Mesenchymal stem cell (in vitro differentiated cells and primary cell): ENCODE results near the gene SPINK8.
A peak's percentile ranks its signal among the peaks of the same experiment; 100 is the strongest.

Experiments
- DNase-seq: peaks from one replicate; pipeline ENCODE4 v3.0.0-alpha.2; 2013
- H2AFZ ChIP-seq: one replicate; pipeline ENCODE4 v1.6.1; 2013; ENCODE audit warnings: low read depth, mild to moderate bottlenecking, control low read depth, inconsistent platforms, low read length, moderate library complexity
- H2AK5ac ChIP-seq: 2 replicates; pipeline ENCODE4 v1.6.1; 2013; ENCODE audit warnings: low read length, moderate library complexity, mild to moderate bottlenecking, inconsistent platforms; ENCODE audit not compliant: severe bottlenecking
- H2BK120ac ChIP-seq: one replicate; pipeline ENCODE4 v1.6.1; 2013; ENCODE audit warnings: low read depth, mild to moderate bottlenecking, inconsistent platforms, low read length, moderate library complexity
- H2BK12ac ChIP-seq, 2 experiments: one replicate each; pipeline ENCODE4 v1.6.1; 2013; ENCODE audit warnings: inconsistent platforms in 2 of 2, low read length in 2 of 2, mild to moderate bottlenecking in 2 of 2, moderate library complexity in 2 of 2, control low read depth in 1 of 2
- H2BK15ac ChIP-seq: one replicate; pipeline ENCODE4 v1.6.1; 2013; ENCODE audit warnings: mild to moderate bottlenecking, low read depth, inconsistent platforms; ENCODE audit not compliant: poor library complexity, severe bottlenecking
- H2BK5ac ChIP-seq: 2 replicates; pipeline ENCODE4 v1.6.1; 2013; ENCODE audit warnings: low read depth, mild to moderate bottlenecking, low read length, control low read depth, inconsistent platforms; ENCODE audit not compliant: poor library complexity, severe bottlenecking
- H3K14ac ChIP-seq, 2 experiments: one replicate each; pipeline ENCODE4 v1.6.1; 2013; ENCODE audit warnings: inconsistent platforms in 2 of 2, low read length in 2 of 2, control low read depth in 1 of 2, mild to moderate bottlenecking in 1 of 2, moderate library complexity in 1 of 2
- H3K18ac ChIP-seq, 2 experiments: one replicate each; pipeline ENCODE4 v1.6.1; 2013; ENCODE audit warnings: inconsistent platforms in 2 of 2, low read length in 2 of 2, control low read depth in 1 of 2, low read depth in 1 of 2, mild to moderate bottlenecking in 1 of 2
- H3K23ac ChIP-seq, 2 experiments: one replicate each; pipeline ENCODE4 v1.6.1; 2013; ENCODE audit warnings: inconsistent platforms in 2 of 2, low read length in 2 of 2, mild to moderate bottlenecking in 2 of 2, moderate library complexity in 2 of 2, control low read depth in 1 of 2
- H3K27ac ChIP-seq: 2 replicates; pipeline ENCODE4 v1.5.1; 2013; ENCODE audit warnings: mild to moderate bottlenecking, moderate library complexity, low read length, control low read depth, inconsistent platforms; ENCODE audit not compliant: poor library complexity, severe bottlenecking
- H3K27me3 ChIP-seq, 2 experiments: 2 replicates each; pipeline versions ENCODE4 v1.6.1 to v1.7.0; 2013; ENCODE audit warnings: low read length in 2 of 2, mild to moderate bottlenecking in 2 of 2, moderate library complexity in 2 of 2, control low read depth in 1 of 2, inconsistent platforms in 1 of 2; ENCODE audit not compliant: control insufficient read depth in 1 of 2, insufficient read depth in 1 of 2
- H3K36me3 ChIP-seq, 2 experiments: 2 replicates each; pipeline versions ENCODE4 v1.6.1 to v1.7.0; 2013; ENCODE audit warnings: low read length in 2 of 2, control low read depth in 1 of 2, inconsistent platforms in 1 of 2, low read depth in 1 of 2, mild to moderate bottlenecking in 1 of 2; ENCODE audit not compliant: insufficient read depth in 2 of 2, control insufficient read depth in 1 of 2
- H3K4ac ChIP-seq, 2 experiments: one replicate each; pipeline ENCODE4 v1.6.1; 2013; ENCODE audit warnings: inconsistent platforms in 2 of 2, low read length in 2 of 2, mild to moderate bottlenecking in 2 of 2, moderate library complexity in 2 of 2, control low read depth in 1 of 2, low read depth in 1 of 2
- H3K4me1 ChIP-seq: 2 replicates; pipeline ENCODE4 v1.6.1; 2013; ENCODE audit warnings: low read depth, low read length, control low read depth; ENCODE audit not compliant: control insufficient read depth, insufficient read depth
- H3K4me2 ChIP-seq: 2 replicates; pipeline ENCODE4 v1.6.1; 2013; ENCODE audit warnings: low read length, mild to moderate bottlenecking, inconsistent platforms; ENCODE audit not compliant: poor library complexity, severe bottlenecking
- H3K4me3 ChIP-seq, 2 experiments: 2 replicates each; pipeline versions ENCODE4 v1.5.1 to v1.7.0; 2013; ENCODE audit warnings: low read length in 2 of 2, mild to moderate bottlenecking in 2 of 2, control low read depth in 1 of 2, low read depth in 1 of 2; ENCODE audit not compliant: insufficient read depth in 1 of 2
- H3K79me1 ChIP-seq: replicated peaks from 2 replicates; pipeline ENCODE4 v1.6.1; 2013; ENCODE audit warnings: mild to moderate bottlenecking, control low read depth, low read length, inconsistent platforms; ENCODE audit not compliant: poor library complexity, severe bottlenecking
- H3K9ac ChIP-seq: 2 replicates; pipeline ENCODE4 v1.7.0; 2013; ENCODE audit warnings: mild to moderate bottlenecking, low read length, moderate library complexity
- H3K9me3 ChIP-seq: 2 replicates; pipeline ENCODE4 v1.7.0; 2013; ENCODE audit warnings: mild to moderate bottlenecking, low read length; ENCODE audit not compliant: control insufficient read depth
- H4K8ac ChIP-seq: one replicate; pipeline ENCODE4 v1.6.1; 2013; ENCODE audit warnings: inconsistent platforms, mild to moderate bottlenecking, low read length, moderate library complexity
- H4K91ac ChIP-seq: one replicate; pipeline ENCODE4 v1.6.1; 2013; ENCODE audit warnings: mild to moderate bottlenecking, low read length, inconsistent platforms
- WGBS: methylation state at CpG from one replicate; pipeline ENCODE4 v1.1.7; 2013; ENCODE audit warnings: mixed read lengths; 5-methylcytosine and 5-hydroxymethylcytosine counted together

Gene SPINK8

DNA sequence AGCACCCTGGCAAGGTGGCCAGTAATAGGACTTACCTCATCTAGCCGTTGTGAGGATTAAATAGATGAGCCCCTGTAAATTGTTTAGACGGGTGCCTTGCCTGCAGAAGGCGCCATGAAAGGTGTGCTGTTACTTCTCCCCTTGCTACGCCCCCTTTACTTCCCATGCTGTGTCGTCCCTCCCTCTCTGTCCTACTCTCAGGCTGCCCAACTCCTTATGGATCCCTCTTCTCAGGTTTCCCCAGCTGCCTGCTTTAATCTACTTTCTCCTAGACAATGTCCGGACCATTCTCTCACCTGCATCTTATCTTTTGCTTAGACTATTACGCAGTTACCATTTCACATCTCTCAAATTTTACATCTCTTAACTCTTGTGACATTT, 36.9 kb upstream of the SPINK8 start:
- no peaks in the 10 kb centered on the region for H3K79me1 ChIP-seq
- H2AFZ ChIP-seq: no peak overlapping the region
- H3K36me3 ChIP-seq: no peaks in the 10 kb centered on the region
- H4K8ac ChIP-seq: no peak overlapping the region
- H3K9ac ChIP-seq: no peak overlapping the region
- H2BK120ac ChIP-seq: no peak overlapping the region
- H3K4ac ChIP-seq: no peak overlapping the region
- no peak overlapping the region for H4K91ac ChIP-seq
- peaks cover 1% of the 10 kb centered on the region for H3K4me1 ChIP-seq
- H3K14ac ChIP-seq: no peak overlapping the region
- no peak for DNase-seq
- H2BK5ac ChIP-seq: no peak overlapping the region
- WGBS: 78% methylated on average over 7 of the region's 7 CpGs
- H2BK12ac ChIP-seq: no peak overlapping the region
- H3K27ac ChIP-seq: no peak overlapping the region
- H3K4me3 ChIP-seq: no peak overlapping the region
- no peak overlapping the region for H3K4me2 ChIP-seq
- no peak overlapping the region for H2BK15ac ChIP-seq
- peaks cover 10 to 27% of the 10 kb centered on the region in 2 experiments for H3K27me3 ChIP-seq
- H2AK5ac ChIP-seq: no peak overlapping the region
- no peaks in the 10 kb centered on the region for H3K9me3 ChIP-seq
- no peak overlapping the region for H3K23ac ChIP-seq
- no peak overlapping the region for H3K18ac ChIP-seq

DNA sequence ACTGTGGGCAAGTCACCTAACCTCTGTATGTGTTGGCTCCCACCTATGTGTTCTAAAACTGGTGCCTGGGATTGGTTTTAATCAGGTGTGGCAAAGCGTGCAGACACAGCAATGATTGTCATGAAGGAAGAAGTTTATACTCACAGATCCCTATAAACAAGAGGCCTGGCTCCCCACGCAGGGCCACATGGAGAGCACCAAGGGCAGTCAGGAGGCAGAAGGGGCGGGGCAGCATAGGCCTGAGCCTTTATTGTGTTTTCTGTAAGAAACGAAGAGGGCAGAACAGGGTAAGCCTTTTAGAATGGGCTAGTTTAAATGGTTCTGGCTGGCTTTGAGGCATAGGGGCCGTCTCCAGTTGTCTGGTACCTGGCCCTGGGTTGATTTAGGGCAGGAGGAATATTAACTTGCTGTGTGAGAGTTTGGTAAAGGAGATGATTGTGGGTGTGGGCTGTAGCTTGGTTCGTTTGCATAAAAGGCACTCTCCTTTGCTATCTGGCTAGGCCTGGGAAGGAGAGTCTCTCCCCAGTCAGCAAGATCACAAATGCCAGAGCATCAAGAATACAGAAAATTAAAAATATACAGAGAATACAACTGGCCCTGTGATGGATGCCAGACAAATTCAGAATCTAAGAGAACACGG, 36.4 kb upstream of the SPINK8 start:
- no peak overlapping the region for H3K4me3 ChIP-seq
- H3K4ac ChIP-seq: no peak overlapping the region
- 45% methylated on average over 6 of the region's 7 CpGs for WGBS
- H3K27me3 ChIP-seq: peaks cover 10 to 27% of the 10 kb centered on the region in 2 experiments
- no peak overlapping the region for H3K27ac ChIP-seq
- no peak overlapping the region for H2AK5ac ChIP-seq
- no peak overlapping the region for H2BK120ac ChIP-seq
- H2BK5ac ChIP-seq: no peak overlapping the region
- DNase-seq: no peak
- H2BK12ac ChIP-seq: no peak overlapping the region
- no peak overlapping the region for H4K91ac ChIP-seq
- peaks cover 1% of the 10 kb centered on the region for H3K4me1 ChIP-seq
- no peaks in the 10 kb centered on the region for H3K79me1 ChIP-seq
- no peaks in the 10 kb centered on the region for H3K36me3 ChIP-seq
- H3K14ac ChIP-seq: no peak overlapping the region
- H3K23ac ChIP-seq: no peak overlapping the region
- no peaks in the 10 kb centered on the region for H3K9me3 ChIP-seq
- H2AFZ ChIP-seq: no peak overlapping the region
- H3K4me2 ChIP-seq: no peak overlapping the region
- no peak overlapping the region for H3K18ac ChIP-seq
- peak overlapping the region; percentile 57 for H2BK15ac ChIP-seq
- H4K8ac ChIP-seq: no peak overlapping the region
- no peak overlapping the region for H3K9ac ChIP-seq

DNA sequence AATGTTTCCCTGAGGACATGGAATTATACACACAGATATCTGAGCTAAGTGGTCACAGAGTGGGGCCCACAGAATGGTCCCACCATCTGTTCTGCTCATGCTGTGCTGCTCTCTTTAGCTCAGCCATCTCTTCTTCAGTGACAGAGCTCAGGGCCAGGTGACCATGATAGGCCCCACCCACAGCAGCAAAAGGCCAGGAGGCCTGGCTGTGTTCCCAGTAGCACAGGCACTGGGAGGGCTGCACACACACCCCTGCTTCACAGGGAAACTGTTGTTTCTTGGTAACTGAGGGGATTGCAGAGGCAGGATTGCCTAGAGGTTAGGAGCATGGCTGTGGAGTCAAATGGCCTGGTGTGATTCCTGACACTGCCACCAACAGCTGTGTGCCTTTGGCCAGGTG, 33.7 kb upstream of the SPINK8 start:
- Histone ChIP-seq H3K27me3 (peaks cover 4 to 11% of the 10 kb centered on the region in 2 experiments), H3K4me1 (peaks cover 1% of the 10 kb centered on the region), H2BK15ac (no peak overlapping the region), H4K91ac (no peak overlapping the region), H3K14ac (no peak overlapping the region), H3K18ac (no peak overlapping the region), H2BK120ac (no peak overlapping the region), H3K4ac (no peak overlapping the region), H3K4me3 (no peak overlapping the region), H3K4me2 (no peak overlapping the region), H3K79me1 (no peaks in the 10 kb centered on the region), H2AK5ac (no peak overlapping the region), H3K23ac (peak overlapping the region in 1 of 2 experiments; percentile 81), H2BK12ac (no peak overlapping the region), H2AFZ (no peak overlapping the region), H3K27ac (no peak overlapping the region), H4K8ac (no peak overlapping the region), H3K36me3 (no peaks in the 10 kb centered on the region), H3K9me3 (peaks cover 4% of the 10 kb centered on the region), H2BK5ac (no peak overlapping the region), H3K9ac (no peak overlapping the region)
- no peak for DNase-seq

DNA sequence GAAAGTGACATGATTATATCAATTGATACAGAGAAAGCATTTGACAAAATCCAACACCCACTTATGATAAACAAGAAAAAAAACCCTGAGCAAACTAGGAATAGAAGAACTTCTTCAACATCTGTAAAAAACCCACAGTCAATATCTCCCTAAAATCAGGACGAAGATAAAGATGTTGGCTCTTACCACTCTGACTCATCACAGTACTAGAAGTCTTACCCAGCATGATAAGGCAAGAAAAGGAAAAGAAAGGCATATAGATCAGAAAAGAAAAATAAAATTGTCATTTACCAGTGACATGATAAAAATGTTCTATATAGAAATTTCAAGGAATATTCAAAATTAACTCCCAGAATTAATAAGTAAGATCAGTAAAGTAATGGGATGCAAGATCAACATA, 31.4 kb upstream of the SPINK8 start:
- Histone ChIP-seq H3K18ac (no peak overlapping the region), H3K36me3 (no peaks in the 10 kb centered on the region), H3K27ac (no peak overlapping the region), H3K23ac (no peak overlapping the region), H2BK12ac (no peak overlapping the region), H2BK5ac (no peak overlapping the region), H3K4me1 (peaks cover 1% of the 10 kb centered on the region), H3K4me2 (no peak overlapping the region), H3K4me3 (no peak overlapping the region), H4K8ac (no peak overlapping the region), H3K9ac (no peak overlapping the region), H3K79me1 (no peaks in the 10 kb centered on the region), H2AFZ (no peak overlapping the region), H3K4ac (no peak overlapping the region), H3K27me3 (peaks cover 0 to under 1% of the 10 kb centered on the region in 2 experiments), H2BK15ac (no peak overlapping the region), H4K91ac (no peak overlapping the region), H2BK120ac (no peak overlapping the region), H3K14ac (no peak overlapping the region), H3K9me3 (peaks cover 17% of the 10 kb centered on the region), H2AK5ac (no peak overlapping the region)
- no peak for DNase-seq
- no CpG with 5 or more reads among the region's 1 CpG for WGBS
